WTC11 (cell line): ENCODE results near the gene PLIN3. TPM values are rescaled to one million over a fixed set of nuclear protein-coding genes. Genes with fewer than 3 reads are reported as not detected.

Experiments used
- ATAC-seq: fragments of 200-7000 bp; cut with Tn5 transposase; 2 replicates; pipeline ENCODE4 v1.10.0; 2021; ENCODE audit warnings: mild to moderate bottlenecking, moderate library complexity
- CTCF ChIA-PET: fragments of 300-600 bp; sonication (Branson Sonifier 250); formaldehyde crosslinking; loops from one replicate; lab custom pipeline; 2021; ENCODE audit warnings: antibody characterized with exemption; lab: Charles Lee
- POLR2A ChIA-PET: fragments of 350-600 bp; sonication (Branson Sonifier 250); formaldehyde crosslinking; loops from one replicate; lab custom pipeline; 2021; ENCODE audit warnings: antibody characterized with exemption; lab: Charles Lee
- DNase-seq: peaks from one replicate; pipeline ENCODE4 v3.0.0; 2021; ENCODE audit warnings: low spot score
- H3K27ac Mint-ChIP-seq: 2 replicates; pipeline ENCODE4 v1.8.0; 2021; ENCODE audit warnings: mixed read lengths
- H3K27me3 Mint-ChIP-seq: 2 replicates; pipeline ENCODE4 v1.8.0; 2021; ENCODE audit warnings: low read depth, mild to moderate bottlenecking, moderate library complexity, mixed read lengths
- H3K36me3 Mint-ChIP-seq: 2 replicates; pipeline ENCODE4 v1.8.0; 2021; ENCODE audit warnings: mixed read lengths
- H3K4me1 Mint-ChIP-seq: 2 replicates; pipeline ENCODE4 v1.8.0; 2022; ENCODE audit warnings: mixed read lengths
- H3K4me3 Mint-ChIP-seq: 2 replicates; pipeline ENCODE4 v1.8.0; 2021; ENCODE audit warnings: mild to moderate bottlenecking, moderate library complexity, mixed read lengths
- H3K9me3 Mint-ChIP-seq: 2 replicates; pipeline ENCODE4 v1.8.0; 2021; ENCODE audit warnings: mixed read lengths
- CREM ChIP-seq: sonication (generic); formaldehyde crosslinking; IDR thresholded peaks from 2 replicates; pipeline ENCODE4 v1.8.1; 2022; ENCODE audit warnings: mild to moderate bottlenecking, missing genetic modification reagents, moderate library complexity
- FOXP1 ChIP-seq: sonication (generic); formaldehyde crosslinking; IDR thresholded peaks from 2 replicates; pipeline ENCODE4 v1.8.0; 2022; ENCODE audit warnings: missing genetic modification reagents, mild to moderate bottlenecking, moderate library complexity, borderline replicate concordance
- KAT7 ChIP-seq: sonication (generic); formaldehyde crosslinking; IDR thresholded peaks from 2 replicates; pipeline ENCODE4 v1.8.1; 2023; ENCODE audit warnings: missing genetic modification reagents, mild to moderate bottlenecking, borderline replicate concordance
- TCF7 ChIP-seq: sonication (generic); formaldehyde crosslinking; IDR thresholded peaks from 2 replicates; pipeline ENCODE4 v1.8.0; 2022; ENCODE audit warnings: mild to moderate bottlenecking, low read depth, missing genetic modification reagents, moderate library complexity
- TEAD4 ChIP-seq: sonication (generic); formaldehyde crosslinking; IDR thresholded peaks from 2 replicates; pipeline ENCODE4 v1.8.0; 2022; ENCODE audit warnings: mild to moderate bottlenecking, missing genetic modification reagents
- ZNF121 ChIP-seq: sonication (generic); formaldehyde crosslinking; IDR thresholded peaks from 2 replicates; pipeline ENCODE4 v1.8.0; 2023; ENCODE audit warnings: missing genetic modification reagents
- ZNF281 ChIP-seq: sonication (generic); formaldehyde crosslinking; IDR thresholded peaks from 2 replicates; pipeline ENCODE4 v1.8.0; 2023; ENCODE audit warnings: mild to moderate bottlenecking, missing genetic modification reagents
- ZNF317 ChIP-seq: sonication (generic); formaldehyde crosslinking; IDR thresholded peaks from 2 replicates; pipeline ENCODE4 v1.8.1; 2023; ENCODE audit warnings: low read depth, mild to moderate bottlenecking, moderate library complexity, missing genetic modification reagents, borderline replicate concordance
- ZNF423 ChIP-seq: fragments of 250-450 bp; sonication (Bioruptor Pico); IDR thresholded peaks from 2 replicates; pipeline ENCODE4 v2.1.2; 2022; ENCODE audit warnings: mild to moderate bottlenecking, moderate library complexity
- ZNF512 ChIP-seq: sonication (generic); formaldehyde crosslinking; IDR thresholded peaks from 2 replicates; pipeline ENCODE4 v1.8.1; 2022; ENCODE audit warnings: missing genetic modification reagents, borderline replicate concordance
- ZNF671 ChIP-seq: fragments of 250-450 bp; sonication (Bioruptor Pico); IDR thresholded peaks from 2 replicates; pipeline ENCODE4 v1.8.0; 2021; ENCODE audit warnings: mild to moderate bottlenecking
- total RNA-seq: library from RNA; stranded (reverse); gene quantifications from 3 replicates; pipeline ENCODE4 v1.2.3, GENCODE V29; 2021
- TF ChIP-seq, protein P1 (sequence below): fragments of 250-450 bp; sonication (Bioruptor Pico); conservative IDR thresholded peaks from 2 replicates; pipeline ENCODE4 v1.9.0; 2021; ENCODE audit warnings: mild to moderate bottlenecking
- TF ChIP-seq, protein P2 (sequence below): sonication (generic); formaldehyde crosslinking; IDR thresholded peaks from 2 replicates; pipeline ENCODE4 v1.8.1; 2023; ENCODE audit warnings: mild to moderate bottlenecking, missing genetic modification reagents, borderline replicate concordance
- TF ChIP-seq, protein P3 (sequence below): sonication (generic); formaldehyde crosslinking; IDR thresholded peaks from 2 replicates; pipeline ENCODE4 v1.8.0; 2022; ENCODE audit warnings: mild to moderate bottlenecking, missing genetic modification reagents
- TF ChIP-seq, protein P4 (sequence below): sonication (generic); formaldehyde crosslinking; IDR thresholded peaks from 2 replicates; pipeline ENCODE4 v1.8.0; 2023; ENCODE audit warnings: missing genetic modification reagents
- TF ChIP-seq, protein P5 (sequence below): sonication (generic); formaldehyde crosslinking; IDR thresholded peaks from 2 replicates; pipeline ENCODE4 v1.8.1; 2023; ENCODE audit warnings: mild to moderate bottlenecking, missing genetic modification reagents, moderate library complexity
- TF ChIP-seq, protein P6 (sequence below): sonication (generic); formaldehyde crosslinking; IDR thresholded peaks from 2 replicates; pipeline ENCODE4 v1.8.1; 2023; ENCODE audit warnings: mild to moderate bottlenecking, missing genetic modification reagents, moderate library complexity
- TF ChIP-seq, protein P7 (sequence below): sonication (generic); formaldehyde crosslinking; IDR thresholded peaks from 2 replicates; pipeline ENCODE4 v1.8.0; 2022; ENCODE audit warnings: missing genetic modification reagents

Gene PLIN3
- total RNA-seq, 1 experiment from 2014 or later: 61.3 TPM

DNA sequence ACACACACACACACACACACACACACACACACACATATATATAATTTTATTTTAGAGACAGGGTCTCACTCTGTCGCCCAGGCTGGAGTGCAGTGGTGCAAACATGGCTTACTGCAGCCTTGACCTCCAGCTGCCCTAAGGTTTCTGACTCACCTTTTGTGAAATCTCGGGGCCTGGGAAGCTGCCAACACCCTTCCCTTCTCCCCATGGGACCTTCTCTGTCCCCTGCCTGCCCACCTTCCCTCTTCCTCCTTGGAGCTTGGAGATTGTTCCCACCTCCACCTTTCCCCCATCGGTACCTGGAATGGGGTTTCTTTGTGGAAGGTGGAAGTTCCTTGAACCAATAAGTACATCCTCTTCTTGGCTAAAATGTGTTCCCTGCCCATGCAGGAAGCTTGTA lies 28.9 kb upstream of the PLIN3 start:
- ATAC-seq (no peak), DNase-seq (no peak)
- Mint-ChIP-seq H3K4me1 (peaks cover 3% of the 10 kb centered on the region; the same call in 1 of the 2 replicates), H3K4me3 (no peak overlapping the region), H3K27ac (no peak overlapping the region), H3K27me3 (peaks cover 82% of the 10 kb centered on the region), H3K9me3 (no peaks in the 10 kb centered on the region), H3K36me3 (no peaks in the 10 kb centered on the region)
- ChIA-PET CTCF (interaction anchor here (0.7 kb wide), 1 partner anchor 87 kb away, joined by 3 read pairs; no protein-coding TSS in a partner anchor), POLR2A (interaction anchor here (0.7 kb wide), 1 partner anchor 15 kb away, joined by 5 read pairs; no protein-coding TSS in a partner anchor)
- TF ChIP-seq, protein P1, sequence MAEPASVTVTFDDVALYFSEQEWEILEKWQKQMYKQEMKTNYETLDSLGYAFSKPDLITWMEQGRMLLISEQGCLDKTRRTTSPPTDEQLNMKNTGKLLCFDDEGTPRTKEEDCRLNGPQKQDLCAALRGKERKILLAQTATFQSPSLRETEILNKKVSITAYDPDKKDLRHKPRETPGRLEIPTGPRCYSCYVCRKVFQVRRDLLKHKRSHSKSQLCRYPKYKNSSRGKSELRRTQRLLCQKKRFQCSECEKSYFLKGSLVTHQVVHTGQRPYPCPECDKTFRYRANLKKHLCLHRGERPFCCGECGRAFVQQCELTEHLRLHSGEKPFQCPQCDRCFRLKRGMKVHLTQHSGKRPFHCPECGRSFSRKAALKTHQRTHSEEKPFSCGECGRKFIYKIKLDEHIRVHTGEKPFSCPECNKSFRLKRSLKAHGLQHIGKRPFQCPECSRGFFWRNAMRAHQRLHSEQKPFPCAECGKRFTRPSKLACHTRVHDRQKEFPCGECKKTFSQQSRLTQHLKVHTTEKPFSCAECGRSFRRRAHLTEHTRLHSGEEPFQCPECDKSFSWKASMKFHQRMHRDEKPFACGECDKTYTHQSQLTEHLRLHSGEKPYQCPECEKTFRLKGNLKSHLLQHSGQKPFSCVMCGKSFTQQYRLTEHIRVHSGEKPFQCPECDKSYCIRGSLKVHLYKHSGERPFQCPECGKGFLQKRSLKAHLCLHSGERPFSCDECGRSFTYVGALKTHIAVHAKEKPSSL (CRISPR knock-in tag): no peak
- TF ChIP-seq ZNF317 (CRISPR knock-in tag) (no peak), CREM (no peak), ZNF121 (no peak), ZNF423 (no peak), KAT7 (CRISPR knock-in tag) (no peak), ZNF281 (CRISPR knock-in tag) (no peak), FOXP1 (CRISPR knock-in tag) (no peak), ZNF671 (CRISPR knock-in tag) (no peak), TCF7 (CRISPR knock-in tag) (no peak), ZNF512 (no peak), TEAD4 (CRISPR knock-in tag) (no peak)
- TF ChIP-seq, protein P2, sequence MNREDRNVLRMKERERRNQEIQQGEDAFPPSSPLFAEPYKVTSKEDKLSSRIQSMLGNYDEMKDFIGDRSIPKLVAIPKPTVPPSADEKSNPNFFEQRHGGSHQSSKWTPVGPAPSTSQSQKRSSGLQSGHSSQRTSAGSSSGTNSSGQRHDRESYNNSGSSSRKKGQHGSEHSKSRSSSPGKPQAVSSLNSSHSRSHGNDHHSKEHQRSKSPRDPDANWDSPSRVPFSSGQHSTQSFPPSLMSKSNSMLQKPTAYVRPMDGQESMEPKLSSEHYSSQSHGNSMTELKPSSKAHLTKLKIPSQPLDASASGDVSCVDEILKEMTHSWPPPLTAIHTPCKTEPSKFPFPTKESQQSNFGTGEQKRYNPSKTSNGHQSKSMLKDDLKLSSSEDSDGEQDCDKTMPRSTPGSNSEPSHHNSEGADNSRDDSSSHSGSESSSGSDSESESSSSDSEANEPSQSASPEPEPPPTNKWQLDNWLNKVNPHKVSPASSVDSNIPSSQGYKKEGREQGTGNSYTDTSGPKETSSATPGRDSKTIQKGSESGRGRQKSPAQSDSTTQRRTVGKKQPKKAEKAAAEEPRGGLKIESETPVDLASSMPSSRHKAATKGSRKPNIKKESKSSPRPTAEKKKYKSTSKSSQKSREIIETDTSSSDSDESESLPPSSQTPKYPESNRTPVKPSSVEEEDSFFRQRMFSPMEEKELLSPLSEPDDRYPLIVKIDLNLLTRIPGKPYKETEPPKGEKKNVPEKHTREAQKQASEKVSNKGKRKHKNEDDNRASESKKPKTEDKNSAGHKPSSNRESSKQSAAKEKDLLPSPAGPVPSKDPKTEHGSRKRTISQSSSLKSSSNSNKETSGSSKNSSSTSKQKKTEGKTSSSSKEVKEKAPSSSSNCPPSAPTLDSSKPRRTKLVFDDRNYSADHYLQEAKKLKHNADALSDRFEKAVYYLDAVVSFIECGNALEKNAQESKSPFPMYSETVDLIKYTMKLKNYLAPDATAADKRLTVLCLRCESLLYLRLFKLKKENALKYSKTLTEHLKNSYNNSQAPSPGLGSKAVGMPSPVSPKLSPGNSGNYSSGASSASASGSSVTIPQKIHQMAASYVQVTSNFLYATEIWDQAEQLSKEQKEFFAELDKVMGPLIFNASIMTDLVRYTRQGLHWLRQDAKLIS (CRISPR knock-in tag): no peak
- TF ChIP-seq, protein P3, sequence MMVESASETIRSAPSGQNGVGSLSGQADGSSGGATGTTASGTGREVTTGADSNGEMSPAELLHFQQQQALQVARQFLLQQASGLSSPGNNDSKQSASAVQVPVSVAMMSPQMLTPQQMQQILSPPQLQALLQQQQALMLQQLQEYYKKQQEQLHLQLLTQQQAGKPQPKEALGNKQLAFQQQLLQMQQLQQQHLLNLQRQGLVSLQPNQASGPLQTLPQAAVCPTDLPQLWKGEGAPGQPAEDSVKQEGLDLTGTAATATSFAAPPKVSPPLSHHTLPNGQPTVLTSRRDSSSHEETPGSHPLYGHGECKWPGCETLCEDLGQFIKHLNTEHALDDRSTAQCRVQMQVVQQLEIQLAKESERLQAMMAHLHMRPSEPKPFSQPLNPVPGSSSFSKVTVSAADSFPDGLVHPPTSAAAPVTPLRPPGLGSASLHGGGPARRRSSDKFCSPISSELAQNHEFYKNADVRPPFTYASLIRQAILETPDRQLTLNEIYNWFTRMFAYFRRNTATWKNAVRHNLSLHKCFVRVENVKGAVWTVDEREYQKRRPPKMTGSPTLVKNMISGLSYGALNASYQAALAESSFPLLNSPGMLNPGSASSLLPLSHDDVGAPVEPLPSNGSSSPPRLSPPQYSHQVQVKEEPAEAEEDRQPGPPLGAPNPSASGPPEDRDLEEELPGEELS (CRISPR knock-in tag): no peak
- TF ChIP-seq, protein P4, sequence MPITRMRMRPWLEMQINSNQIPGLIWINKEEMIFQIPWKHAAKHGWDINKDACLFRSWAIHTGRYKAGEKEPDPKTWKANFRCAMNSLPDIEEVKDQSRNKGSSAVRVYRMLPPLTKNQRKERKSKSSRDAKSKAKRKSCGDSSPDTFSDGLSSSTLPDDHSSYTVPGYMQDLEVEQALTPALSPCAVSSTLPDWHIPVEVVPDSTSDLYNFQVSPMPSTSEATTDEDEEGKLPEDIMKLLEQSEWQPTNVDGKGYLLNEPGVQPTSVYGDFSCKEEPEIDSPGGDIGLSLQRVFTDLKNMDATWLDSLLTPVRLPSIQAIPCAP: no peak
- TF ChIP-seq, protein P5, sequence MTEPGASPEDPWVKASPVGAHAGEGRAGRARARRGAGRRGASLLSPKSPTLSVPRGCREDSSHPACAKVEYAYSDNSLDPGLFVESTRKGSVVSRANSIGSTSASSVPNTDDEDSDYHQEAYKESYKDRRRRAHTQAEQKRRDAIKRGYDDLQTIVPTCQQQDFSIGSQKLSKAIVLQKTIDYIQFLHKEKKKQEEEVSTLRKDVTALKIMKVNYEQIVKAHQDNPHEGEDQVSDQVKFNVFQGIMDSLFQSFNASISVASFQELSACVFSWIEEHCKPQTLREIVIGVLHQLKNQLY (CRISPR knock-in tag): no peak
- TF ChIP-seq, protein P6, sequence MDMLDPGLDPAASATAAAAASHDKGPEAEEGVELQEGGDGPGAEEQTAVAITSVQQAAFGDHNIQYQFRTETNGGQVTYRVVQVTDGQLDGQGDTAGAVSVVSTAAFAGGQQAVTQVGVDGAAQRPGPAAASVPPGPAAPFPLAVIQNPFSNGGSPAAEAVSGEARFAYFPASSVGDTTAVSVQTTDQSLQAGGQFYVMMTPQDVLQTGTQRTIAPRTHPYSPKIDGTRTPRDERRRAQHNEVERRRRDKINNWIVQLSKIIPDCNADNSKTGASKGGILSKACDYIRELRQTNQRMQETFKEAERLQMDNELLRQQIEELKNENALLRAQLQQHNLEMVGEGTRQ (CRISPR knock-in tag): no peak
- TF ChIP-seq, protein P7, sequence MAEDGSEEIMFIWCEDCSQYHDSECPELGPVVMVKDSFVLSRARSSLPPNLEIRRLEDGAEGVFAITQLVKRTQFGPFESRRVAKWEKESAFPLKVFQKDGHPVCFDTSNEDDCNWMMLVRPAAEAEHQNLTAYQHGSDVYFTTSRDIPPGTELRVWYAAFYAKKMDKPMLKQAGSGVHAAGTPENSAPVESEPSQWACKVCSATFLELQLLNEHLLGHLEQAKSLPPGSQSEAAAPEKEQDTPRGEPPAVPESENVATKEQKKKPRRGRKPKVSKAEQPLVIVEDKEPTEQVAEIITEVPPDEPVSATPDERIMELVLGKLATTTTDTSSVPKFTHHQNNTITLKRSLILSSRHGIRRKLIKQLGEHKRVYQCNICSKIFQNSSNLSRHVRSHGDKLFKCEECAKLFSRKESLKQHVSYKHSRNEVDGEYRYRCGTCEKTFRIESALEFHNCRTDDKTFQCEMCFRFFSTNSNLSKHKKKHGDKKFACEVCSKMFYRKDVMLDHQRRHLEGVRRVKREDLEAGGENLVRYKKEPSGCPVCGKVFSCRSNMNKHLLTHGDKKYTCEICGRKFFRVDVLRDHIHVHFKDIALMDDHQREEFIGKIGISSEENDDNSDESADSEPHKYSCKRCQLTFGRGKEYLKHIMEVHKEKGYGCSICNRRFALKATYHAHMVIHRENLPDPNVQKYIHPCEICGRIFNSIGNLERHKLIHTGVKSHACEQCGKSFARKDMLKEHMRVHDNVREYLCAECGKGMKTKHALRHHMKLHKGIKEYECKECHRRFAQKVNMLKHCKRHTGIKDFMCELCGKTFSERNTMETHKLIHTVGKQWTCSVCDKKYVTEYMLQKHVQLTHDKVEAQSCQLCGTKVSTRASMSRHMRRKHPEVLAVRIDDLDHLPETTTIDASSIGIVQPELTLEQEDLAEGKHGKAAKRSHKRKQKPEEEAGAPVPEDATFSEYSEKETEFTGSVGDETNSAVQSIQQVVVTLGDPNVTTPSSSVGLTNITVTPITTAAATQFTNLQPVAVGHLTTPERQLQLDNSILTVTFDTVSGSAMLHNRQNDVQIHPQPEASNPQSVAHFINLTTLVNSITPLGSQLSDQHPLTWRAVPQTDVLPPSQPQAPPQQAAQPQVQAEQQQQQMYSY (CRISPR knock-in tag): no peak
